SK-N-SH (cell line): ENCODE measurements around the gene CPA1. TPM values are rescaled to one million over a fixed set of nuclear protein-coding genes. Genes with fewer than 3 reads are reported as not detected.
A peak's percentile ranks its signal among the peaks of the same experiment; 100 is the strongest.

Experiments used
- CTCF ChIA-PET: fragments of 300-600, 350-600 bp; formaldehyde crosslinking; extraction: SDS; loops from one replicate; lab custom pipeline; 2021; lab: Yijun Ruan, JAX
- POLR2A ChIA-PET: fragments of 350-600 bp; sonication (Branson Sonifier 250); formaldehyde crosslinking; extraction: SDS; loops from one replicate; lab custom pipeline; 2020; ENCODE audit warnings: antibody characterized with exemption, inconsistent platforms; lab: Yijun Ruan, JAX
- DNase-seq: peaks from one replicate; pipeline ENCODE4 v3.0.0; 2012
- H2AFZ ChIP-seq: fragments of 200-600 bp; sonication (generic); 2 replicates; pipeline ENCODE4 v1.8.1; 2016; ENCODE audit warnings: antibody characterized with exemption, mild to moderate bottlenecking, low read depth
- H3F3A ChIP-seq: fragments of 200-600 bp; sonication (generic); replicated peaks from 2 replicates; pipeline ENCODE3; 2016; ENCODE audit warnings: antibody characterized with exemption, mild to moderate bottlenecking; ENCODE audit not compliant: insufficient read depth
- H3K27ac ChIP-seq, 2 experiments: fragments of 200-500 bp in 1 of 2; fragments of 200-600 bp in 1 of 2; sonication (Bioruptor generic) in 1 of 2; sonication (generic), shearing (Covaris generic) in 1 of 2; 2 replicates each; pipeline versions ENCODE4 v1.5.1 to v1.6.1; 2014 to 2016; ENCODE audit warnings: low read depth in 2 of 2, inconsistent platforms in 1 of 2, low read length in 1 of 2, mild to moderate bottlenecking in 1 of 2, mixed read lengths in 1 of 2
- H3K27me3 ChIP-seq: fragments of 200-600 bp; sonication (generic), shearing (Covaris generic); 2 replicates; pipeline ENCODE4 v1.6.1; 2016; ENCODE audit warnings: mixed run types; ENCODE audit not compliant: insufficient read depth
- H3K36me3 ChIP-seq, 2 experiments: fragments of 200-500 bp in 1 of 2; fragments of 200-600 bp in 1 of 2; sonication (Bioruptor generic) in 1 of 2; sonication (generic) in 1 of 2; replicated peaks in 1 of 2; 2 replicates each; pipeline versions ENCODE3 to v1.5.1; 2014 to 2016; ENCODE audit warnings: low read length in 1 of 2, mild to moderate bottlenecking in 1 of 2; ENCODE audit not compliant: insufficient read depth in 2 of 2, control insufficient read depth in 1 of 2
- H3K4me1 ChIP-seq, 2 experiments: fragments of 200-500 bp in 1 of 2; fragments of 200-600 bp in 1 of 2; sonication (Bioruptor generic) in 1 of 2; sonication (generic), shearing (Covaris generic) in 1 of 2; 2 replicates each; pipeline versions ENCODE4 v1.5.1 to v1.6.1; 2014 to 2016; ENCODE audit warnings: low read depth in 1 of 2, low read length in 1 of 2, mixed run types in 1 of 2; ENCODE audit not compliant: insufficient read depth in 2 of 2, control insufficient read depth in 1 of 2
- H3K4me2 ChIP-seq: fragments of 200-600 bp; sonication (generic), shearing (Covaris generic); 2 replicates; pipeline ENCODE4 v1.6.1; 2017; ENCODE audit warnings: mixed run types
- H3K4me3 ChIP-seq, 2 experiments: fragments of 200-500 bp in 1 of 2; fragments of 200-600 bp in 1 of 2; sonication (Bioruptor generic) in 1 of 2; sonication (generic), shearing (Covaris generic) in 1 of 2; 2 replicates each; pipeline versions ENCODE4 v1.5.1 to v1.8.1; 2014 to 2016; ENCODE audit warnings: low read depth in 2 of 2, inconsistent platforms in 1 of 2, low read length in 1 of 2, mild to moderate bottlenecking in 1 of 2, mixed read lengths in 1 of 2, moderate library complexity in 1 of 2
- H3K79me2 ChIP-seq: fragments of 200-600 bp; sonication (generic); 2 replicates; pipeline ENCODE4 v1.8.1; 2017; ENCODE audit warnings: mild to moderate bottlenecking; ENCODE audit not compliant: insufficient read depth
- H3K9ac ChIP-seq: fragments of 200-600 bp; sonication (generic); 2 replicates; pipeline ENCODE4 v1.6.1; 2017; ENCODE audit warnings: mixed run types
- H3K9me2 ChIP-seq: fragments of 200-600 bp; sonication (generic); 2 replicates; pipeline ENCODE4 v1.6.1; 2017; ENCODE audit warnings: mixed run types
- H3K9me3 ChIP-seq: fragments of 200-600 bp; sonication (generic); 2 replicates; pipeline ENCODE4 v1.6.1; 2017; ENCODE audit warnings: mixed run types, mild to moderate bottlenecking, moderate library complexity
- H4K20me1 ChIP-seq: fragments of 200-600 bp; sonication (generic); 2 replicates; pipeline ENCODE4 v1.6.1; 2017; ENCODE audit warnings: mild to moderate bottlenecking, mixed run types; ENCODE audit not compliant: insufficient read depth
- CHD2 ChIP-seq: fragments of 150-350 bp; IDR thresholded peaks from 2 replicates; pipeline ENCODE4 v1.6.1; 2018; ENCODE audit warnings: low read length; ENCODE audit not compliant: partially characterized antibody
- CTCF ChIP-seq: fragments of 200-600 bp; sonication (generic); IDR thresholded peaks from 2 replicates; pipeline ENCODE4 v1.6.1; 2017; ENCODE audit warnings: antibody characterized with exemption, mild to moderate bottlenecking, moderate library complexity
- ELF1 ChIP-seq: IDR thresholded peaks from 2 replicates; pipeline ENCODE4 v1.4.0; 2012
- FOXJ3 ChIP-seq: sonication (generic); formaldehyde crosslinking; IDR thresholded peaks from 2 replicates; pipeline ENCODE4 v1.5.1; 2020; ENCODE audit warnings: mild to moderate bottlenecking, missing genetic modification reagents
- FOXM1 ChIP-seq: IDR thresholded peaks from 2 replicates; pipeline ENCODE4 v1.4.0; 2012; ENCODE audit warnings: low read depth, mild to moderate bottlenecking
- GABPA ChIP-seq: IDR thresholded peaks from 2 replicates; pipeline ENCODE4 v1.4.0; 2012; ENCODE audit warnings: low read depth, mild to moderate bottlenecking
- GATA2 ChIP-seq: sonication (generic); formaldehyde crosslinking; IDR thresholded peaks from 2 replicates; pipeline ENCODE4 v1.5.0; 2020; ENCODE audit warnings: mild to moderate bottlenecking, missing genetic modification reagents
- JUND ChIP-seq: IDR thresholded peaks from 2 replicates; pipeline ENCODE4 v1.4.0; 2012
- MAX ChIP-seq: IDR thresholded peaks from 2 replicates; pipeline ENCODE4 v1.4.0; 2012; ENCODE audit warnings: low read depth
- MEF2A ChIP-seq: IDR thresholded peaks from 2 replicates; pipeline ENCODE4 v1.4.0; 2012; ENCODE audit warnings: low read depth, borderline replicate concordance
- NFIC ChIP-seq: IDR thresholded peaks from 2 replicates; pipeline ENCODE4 v1.4.0; 2012; ENCODE audit warnings: borderline replicate concordance
- NRF1 ChIP-seq: IDR thresholded peaks from 2 replicates; pipeline ENCODE4 v1.6.1; 2012; ENCODE audit warnings: low read depth, mild to moderate bottlenecking, low read length
- PBX3 ChIP-seq: IDR thresholded peaks from 2 replicates; pipeline ENCODE4; 2012
- POLR2AphosphoS5 ChIP-seq: IDR thresholded peaks from 2 replicates; pipeline ENCODE4 v1.6.1; 2012; ENCODE audit warnings: low read depth, low read length
- RAD21 ChIP-seq: IDR thresholded peaks from 2 replicates; pipeline ENCODE4 v1.6.1; 2012; ENCODE audit warnings: mild to moderate bottlenecking, low read length
- RCOR1 ChIP-seq: fragments of 150-350 bp; IDR thresholded peaks from 2 replicates; pipeline ENCODE4 v1.6.1; 2017; ENCODE audit warnings: antibody characterized with exemption, low read length
- REST ChIP-seq: IDR thresholded peaks from 2 replicates; pipeline ENCODE4 v1.6.1; 2012; ENCODE audit warnings: mild to moderate bottlenecking, low read depth, low read length, moderate library complexity
- RFX5 ChIP-seq: IDR thresholded peaks from 2 replicates; pipeline ENCODE4 v1.6.1; 2012; ENCODE audit warnings: mild to moderate bottlenecking, improper control_type of control experiment, low read length
- SIN3A ChIP-seq: IDR thresholded peaks from 2 replicates; pipeline ENCODE4 v1.6.1; 2012; ENCODE audit warnings: low read depth, mild to moderate bottlenecking, low read length, moderate library complexity, borderline replicate concordance
- TAF1 ChIP-seq: IDR thresholded peaks from 2 replicates; pipeline ENCODE4 v1.6.1; 2012; ENCODE audit warnings: low read depth, mild to moderate bottlenecking, low read length, moderate library complexity, borderline replicate concordance
- TEAD4 ChIP-seq: IDR thresholded peaks from 2 replicates; pipeline ENCODE4 v1.4.0; 2012; ENCODE audit warnings: mild to moderate bottlenecking, borderline replicate concordance; ENCODE audit not compliant: insufficient read depth
- YY1 ChIP-seq: IDR thresholded peaks from 2 replicates; pipeline ENCODE4 v1.4.0; 2012; ENCODE audit warnings: low read depth, mild to moderate bottlenecking
- WGBS: methylation state at CpG from one replicate; pipeline ENCODE4 v1.1.6; 2017; ENCODE audit warnings: low lambda C conversion rate; 5-methylcytosine and 5-hydroxymethylcytosine counted together
- polyA plus RNA-seq, 3 experiments: library from polyadenylated mRNA; depleted of rRNA; stranded (reverse); fragments of >200 nt; gene quantifications; 2 replicates each; pipeline ENCODE4 v1.2.3, GENCODE V29; 2012
- TF ChIP-seq, protein P1 (sequence below): fragments of 150-350 bp; IDR thresholded peaks from 2 replicates; pipeline ENCODE4 v1.6.1; 2016; ENCODE audit warnings: mild to moderate bottlenecking, low read depth, low read length
- TF ChIP-seq, protein P2 (sequence below): IDR thresholded peaks from 2 replicates; pipeline ENCODE4 v1.4.0; 2012; ENCODE audit warnings: low read depth, borderline replicate concordance

Gene CPA1
- polyA plus RNA-seq, 1 of the 3 experiments (the other 2 are of a cell fraction) = 0.05 TPM

DNA sequence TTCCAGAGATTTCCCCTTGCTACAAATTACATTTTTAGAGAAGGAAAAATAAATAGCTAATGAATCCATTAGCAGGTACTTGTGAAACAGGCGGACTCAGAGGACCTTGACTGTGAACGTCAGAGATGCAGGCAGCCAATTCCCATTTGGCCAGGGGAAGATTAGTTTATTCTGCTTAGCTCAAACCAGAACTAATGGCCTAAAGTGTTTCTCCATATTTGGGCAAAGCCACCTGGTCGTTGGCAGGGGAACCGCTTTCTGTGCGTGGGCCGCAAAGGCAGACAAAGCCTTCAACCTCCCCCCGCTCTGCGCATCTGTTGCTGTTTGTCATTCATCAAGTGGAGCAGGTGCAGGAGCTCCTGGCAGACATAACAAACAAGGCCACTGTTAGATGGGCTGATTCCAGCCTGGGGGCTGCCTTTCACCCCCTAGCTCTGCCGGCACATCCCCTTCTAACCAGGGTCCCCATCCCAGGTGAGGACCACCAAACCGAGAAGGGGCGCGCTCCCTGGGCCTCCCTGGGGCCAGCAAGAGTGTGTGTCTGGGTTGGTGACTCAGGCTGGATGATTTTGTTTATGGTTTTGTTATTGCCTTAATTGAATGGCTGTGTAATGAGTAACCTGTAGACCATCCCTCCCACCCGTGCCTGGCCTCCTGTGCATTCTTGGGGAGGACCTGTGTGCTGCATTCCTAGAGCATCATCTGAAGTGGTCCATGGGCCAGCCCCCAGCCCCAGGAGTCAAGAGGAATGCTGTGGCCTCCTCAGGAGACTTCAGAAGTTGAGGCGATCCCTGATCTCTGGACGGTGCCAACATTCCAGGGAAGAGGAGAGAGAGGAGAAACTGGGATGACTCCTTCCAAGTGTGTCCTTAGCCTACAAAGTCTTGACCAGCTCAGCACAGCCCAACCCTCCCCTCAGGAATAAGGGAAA, 14.5 kb upstream of the CPA1 start:
- Histone ChIP-seq H3K4me2 (peak overlapping the region; percentile 26), H3K4me1 (peaks cover 47 to 66% of the 10 kb centered on the region in 2 experiments), H3K4me3 (no peak overlapping the region), H3K27me3 (no peaks in the 10 kb centered on the region), H3K79me2 (no peaks in the 10 kb centered on the region), H3K9me3 (no peaks in the 10 kb centered on the region), H3F3A (peaks cover 13% of the 10 kb centered on the region), H3K27ac (peak overlapping the region in 1 of 2 experiments; percentile 96; a peak in 2 of 4 replicates), H4K20me1 (no peaks in the 10 kb centered on the region), H3K9ac (no peak overlapping the region), H3K36me3 (no peaks in the 10 kb centered on the region), H3K9me2 (no peaks in the 10 kb centered on the region), H2AFZ (no peak overlapping the region)
- ChIA-PET POLR2A (interaction anchor here (1.0 kb wide), 1 partner anchor 160 kb away, joined by 5 read pairs; the partner anchor contains the start of gene TMEM209), CTCF (interaction anchor here (1.0 kb wide), 1 partner anchor 27 kb away, joined by 3 read pairs; no protein-coding TSS in a partner anchor)
- peak; percentile 73 for DNase-seq
- 76% methylated on average over 15 of the region's 15 CpGs for WGBS
- peak; percentile 69 for TF ChIP-seq GATA2 (CRISPR knock-in tag)
- no peak; the same call in 1 of the 2 replicates for TF ChIP-seq NFIC
- TF ChIP-seq ELF1 = no peak
- TF ChIP-seq RAD21 = no peak; the same call in 1 of the 2 replicates
- TF ChIP-seq TAF1 = no peak
- TF ChIP-seq JUND = peak; percentile 54; the same call in 1 of the 2 replicates
- TF ChIP-seq RFX5 = no peak
- peak; percentile 50; the same call in 1 of the 2 replicates for TF ChIP-seq RCOR1
- TF ChIP-seq NRF1 = no peak
- no peak for TF ChIP-seq YY1
- TF ChIP-seq GABPA = no peak
- no peak for TF ChIP-seq MEF2A
- TF ChIP-seq PBX3 = 0 out of 2 replicates have a peak, but pooled peaks have one; percentile 3
- TF ChIP-seq, protein P1, sequence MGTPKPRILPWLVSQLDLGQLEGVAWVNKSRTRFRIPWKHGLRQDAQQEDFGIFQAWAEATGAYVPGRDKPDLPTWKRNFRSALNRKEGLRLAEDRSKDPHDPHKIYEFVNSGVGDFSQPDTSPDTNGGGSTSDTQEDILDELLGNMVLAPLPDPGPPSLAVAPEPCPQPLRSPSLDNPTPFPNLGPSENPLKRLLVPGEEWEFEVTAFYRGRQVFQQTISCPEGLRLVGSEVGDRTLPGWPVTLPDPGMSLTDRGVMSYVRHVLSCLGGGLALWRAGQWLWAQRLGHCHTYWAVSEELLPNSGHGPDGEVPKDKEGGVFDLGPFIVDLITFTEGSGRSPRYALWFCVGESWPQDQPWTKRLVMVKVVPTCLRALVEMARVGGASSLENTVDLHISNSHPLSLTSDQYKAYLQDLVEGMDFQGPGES = no peak
- TF ChIP-seq REST = no peak
- no peak for TF ChIP-seq SIN3A
- no peak for TF ChIP-seq CTCF
- no peak for TF ChIP-seq POLR2AphosphoS5
- peak; percentile 74 for TF ChIP-seq CHD2
- TF ChIP-seq FOXM1 = no peak
- TF ChIP-seq, protein P2, sequence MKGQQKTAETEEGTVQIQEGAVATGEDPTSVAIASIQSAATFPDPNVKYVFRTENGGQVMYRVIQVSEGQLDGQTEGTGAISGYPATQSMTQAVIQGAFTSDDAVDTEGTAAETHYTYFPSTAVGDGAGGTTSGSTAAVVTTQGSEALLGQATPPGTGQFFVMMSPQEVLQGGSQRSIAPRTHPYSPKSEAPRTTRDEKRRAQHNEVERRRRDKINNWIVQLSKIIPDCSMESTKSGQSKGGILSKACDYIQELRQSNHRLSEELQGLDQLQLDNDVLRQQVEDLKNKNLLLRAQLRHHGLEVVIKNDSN = no peak
- TF ChIP-seq MAX = no peak
- TF ChIP-seq FOXJ3 (CRISPR knock-in tag) = peak; percentile 80
- peak; percentile 65; the same call in 1 of the 2 replicates for TF ChIP-seq TEAD4
